OCI-LY3 (cell line): Measurements from ENCODE around the gene RAP1GAP2.

Experiments used
- H2AFZ ChIP-seq: fragments of 200-600, 300-600 bp; shearing (Covaris generic); 2 replicates; pipeline ENCODE4 v1.6.0; 2014; ENCODE audit warnings: antibody characterized with exemption, low read depth, low read length
- H3K27ac ChIP-seq: fragments of 200-600, 300-600 bp; sonication (generic); 2 replicates; pipeline ENCODE4 v1.5.1; 2014; ENCODE audit warnings: mild to moderate bottlenecking, low read length, moderate library complexity, mixed read lengths
- H3K27me3 ChIP-seq: fragments of 200-600, 300-600 bp; sonication (generic); 2 replicates; pipeline ENCODE4 v1.6.1; 2014; ENCODE audit warnings: low read depth, low read length, mixed read lengths
- H3K36me3 ChIP-seq: fragments of 200-600, 300-600 bp; sonication (generic); replicated peaks from 2 replicates; pipeline ENCODE3; 2014; ENCODE audit warnings: low read depth, low read length, mixed read lengths
- H3K4me1 ChIP-seq: fragments of 300-600, 200-600 bp; sonication (generic); 2 replicates; pipeline ENCODE4 v1.6.1; 2014; ENCODE audit warnings: low read length, mixed read lengths
- H3K4me2 ChIP-seq: fragments of 200-600, 300-600 bp; sonication (generic); 2 replicates; pipeline ENCODE4 v1.6.1; 2014; ENCODE audit warnings: low read length, mixed read lengths
- H3K4me3 ChIP-seq: fragments of 300-600, 200-600 bp; sonication (generic); 2 replicates; pipeline ENCODE4 v1.5.1; 2014; ENCODE audit warnings: antibody characterized with exemption, mild to moderate bottlenecking, low read length, moderate library complexity
- H3K79me2 ChIP-seq: fragments of 300-600, 200-600 bp; shearing (Covaris generic); 2 replicates; pipeline ENCODE4 v1.6.1; 2014; ENCODE audit warnings: mild to moderate bottlenecking, low read length, mixed read lengths
- H3K9ac ChIP-seq: fragments of 300-600, 200-600 bp; shearing (Covaris generic); 2 replicates; pipeline ENCODE4 v1.6.0; 2014; ENCODE audit warnings: mild to moderate bottlenecking, low read length, moderate library complexity
- H3K9me3 ChIP-seq: fragments of 200-600, 300-600 bp; shearing (Covaris generic); 2 replicates; pipeline ENCODE4 v1.6.1; 2014; ENCODE audit warnings: low read length, mixed read lengths; ENCODE audit not compliant: insufficient read depth
- H4K20me1 ChIP-seq: fragments of 200-600, 300-600 bp; sonication (generic); 2 replicates; pipeline ENCODE4 v1.6.1; 2016; ENCODE audit warnings: low read length, mixed read lengths; ENCODE audit not compliant: insufficient read depth
- EZH2phosphoT487 ChIP-seq: fragments of 200-600 bp; shearing (Covaris generic); IDR thresholded peaks from 2 replicates; pipeline ENCODE4 v1.6.1; 2018; ENCODE audit warnings: antibody characterized with exemption, mixed run types, low read depth
- TF ChIP-seq, protein P1 (sequence below): fragments of 200-600, 300-600 bp; sonication (generic); IDR thresholded peaks from 2 replicates; pipeline ENCODE4 v1.5.1; 2014; ENCODE audit warnings: antibody characterized with exemption, low read length, low read depth

Gene RAP1GAP2

DNA sequence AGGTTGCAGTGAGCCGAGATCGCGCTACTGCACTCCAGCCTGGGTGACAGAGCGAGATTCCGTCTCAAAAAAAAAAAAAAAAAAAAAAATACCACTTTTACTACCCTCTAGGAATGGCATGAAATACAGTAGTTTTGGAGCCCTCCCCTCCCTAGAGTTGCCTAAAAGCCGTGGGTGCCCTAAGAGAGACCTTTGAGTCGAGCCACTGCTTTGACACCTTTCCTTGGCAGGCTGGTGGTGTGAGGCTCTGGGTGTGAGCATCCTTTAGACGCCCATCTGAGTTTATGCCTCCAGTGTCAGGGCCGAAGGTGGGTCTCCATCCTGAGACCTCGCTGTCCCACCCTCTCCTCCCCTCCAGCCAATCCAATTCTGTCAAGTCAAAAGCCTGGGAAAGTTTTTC, 46.2 kb downstream of the RAP1GAP2 start:
- no peak overlapping the region for H3K4me3 ChIP-seq
- no peaks in the 10 kb centered on the region for H3K79me2 ChIP-seq
- H3K4me1 ChIP-seq: peaks cover 4% of the 10 kb centered on the region
- TF ChIP-seq EZH2phosphoT487: no peak
- TF ChIP-seq, protein P1, sequence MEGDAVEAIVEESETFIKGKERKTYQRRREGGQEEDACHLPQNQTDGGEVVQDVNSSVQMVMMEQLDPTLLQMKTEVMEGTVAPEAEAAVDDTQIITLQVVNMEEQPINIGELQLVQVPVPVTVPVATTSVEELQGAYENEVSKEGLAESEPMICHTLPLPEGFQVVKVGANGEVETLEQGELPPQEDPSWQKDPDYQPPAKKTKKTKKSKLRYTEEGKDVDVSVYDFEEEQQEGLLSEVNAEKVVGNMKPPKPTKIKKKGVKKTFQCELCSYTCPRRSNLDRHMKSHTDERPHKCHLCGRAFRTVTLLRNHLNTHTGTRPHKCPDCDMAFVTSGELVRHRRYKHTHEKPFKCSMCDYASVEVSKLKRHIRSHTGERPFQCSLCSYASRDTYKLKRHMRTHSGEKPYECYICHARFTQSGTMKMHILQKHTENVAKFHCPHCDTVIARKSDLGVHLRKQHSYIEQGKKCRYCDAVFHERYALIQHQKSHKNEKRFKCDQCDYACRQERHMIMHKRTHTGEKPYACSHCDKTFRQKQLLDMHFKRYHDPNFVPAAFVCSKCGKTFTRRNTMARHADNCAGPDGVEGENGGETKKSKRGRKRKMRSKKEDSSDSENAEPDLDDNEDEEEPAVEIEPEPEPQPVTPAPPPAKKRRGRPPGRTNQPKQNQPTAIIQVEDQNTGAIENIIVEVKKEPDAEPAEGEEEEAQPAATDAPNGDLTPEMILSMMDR: no peak
- H3K9me3 ChIP-seq: no peaks in the 10 kb centered on the region
- H3K36me3 ChIP-seq: no peaks in the 10 kb centered on the region
- no peak overlapping the region for H3K27ac ChIP-seq
- H3K4me2 ChIP-seq: no peak overlapping the region
- H3K27me3 ChIP-seq: peaks cover 28% of the 10 kb centered on the region
- H2AFZ ChIP-seq: no peak overlapping the region
- no peaks in the 10 kb centered on the region for H4K20me1 ChIP-seq
- H3K9ac ChIP-seq: no peak overlapping the region

DNA sequence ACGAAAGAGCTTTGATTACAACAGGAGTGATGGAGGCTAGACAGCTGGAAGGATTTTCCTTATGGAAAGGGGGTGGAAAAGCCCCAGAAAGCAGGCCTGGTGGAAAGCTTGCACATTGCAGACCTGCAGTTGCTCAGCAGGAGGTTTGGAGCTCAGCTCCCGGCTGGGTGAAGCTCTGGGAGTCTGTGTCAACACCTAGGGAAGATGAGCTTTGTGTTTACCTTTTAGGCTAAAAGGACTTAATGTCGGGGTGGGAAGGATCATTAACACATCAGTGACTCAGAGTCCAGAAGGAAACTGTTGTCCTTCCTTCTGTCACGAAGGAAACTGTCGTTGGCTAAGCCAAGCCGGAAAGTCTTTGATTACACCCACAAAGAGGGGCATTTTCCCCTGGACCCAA, 48.2 kb downstream of the RAP1GAP2 start:
- no peak overlapping the region for H3K27ac ChIP-seq
- H3K4me2 ChIP-seq: no peak overlapping the region
- peaks cover 14% of the 10 kb centered on the region for H3K4me1 ChIP-seq
- H3K9ac ChIP-seq: no peak overlapping the region
- TF ChIP-seq, protein P1: no peak
- TF ChIP-seq EZH2phosphoT487: no peak
- H3K27me3 ChIP-seq: peaks cover 25% of the 10 kb centered on the region
- no peaks in the 10 kb centered on the region for H3K9me3 ChIP-seq
- H3K4me3 ChIP-seq: no peak overlapping the region
- H3K79me2 ChIP-seq: no peaks in the 10 kb centered on the region
- no peaks in the 10 kb centered on the region for H3K36me3 ChIP-seq
- no peaks in the 10 kb centered on the region for H4K20me1 ChIP-seq
- no peak overlapping the region for H2AFZ ChIP-seq

DNA sequence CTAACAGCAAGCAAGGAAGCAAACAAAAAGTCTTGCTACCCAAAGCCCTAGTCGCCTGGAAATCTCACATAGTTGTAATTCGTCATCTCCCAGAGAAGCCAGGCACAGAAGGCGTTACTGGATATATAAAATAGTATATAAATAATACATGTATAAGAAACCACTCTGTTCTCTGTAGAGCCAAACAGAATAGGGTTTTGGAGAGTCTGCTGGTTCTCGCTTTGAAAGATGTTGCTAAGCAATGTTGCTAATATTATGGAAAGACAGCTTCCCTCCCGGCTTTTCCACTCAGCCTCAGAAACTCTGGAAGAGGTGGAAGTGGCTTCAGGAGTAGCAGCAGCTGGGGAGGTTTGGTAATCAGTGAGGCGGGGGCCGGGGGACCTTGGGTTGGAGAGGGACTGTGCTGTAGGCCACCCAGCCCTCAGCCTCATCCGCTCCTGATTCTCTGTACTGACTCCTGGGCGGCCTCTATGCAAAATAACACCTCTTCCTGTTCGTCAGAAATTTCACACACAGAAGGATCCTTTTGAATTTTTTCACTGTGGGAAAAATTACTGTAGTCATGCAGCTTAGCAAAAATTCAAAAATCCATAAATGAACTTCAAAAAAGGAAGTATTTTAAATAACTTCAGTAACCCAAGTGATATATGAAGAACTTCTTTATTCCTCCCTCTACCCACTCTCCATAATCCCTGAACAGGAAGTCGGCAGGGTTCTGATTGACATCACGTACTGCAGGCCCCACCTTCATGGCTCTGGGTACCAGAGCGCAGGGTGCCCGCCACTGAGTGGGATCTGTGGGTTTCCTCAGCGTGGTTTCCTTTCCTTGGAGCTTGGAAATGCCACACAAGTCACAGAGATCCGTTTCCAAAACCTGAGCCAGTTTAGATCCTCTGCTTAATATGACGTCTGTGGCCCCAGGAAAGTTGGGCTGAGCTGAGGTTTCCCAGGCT, 51.4 kb downstream of the RAP1GAP2 start:
- Histone ChIP-seq H3K4me3 (no peak overlapping the region), H3K4me1 (peaks cover 16% of the 10 kb centered on the region), H3K9me3 (no peaks in the 10 kb centered on the region), H3K4me2 (peak overlapping the region; percentile 30; the same call in 1 of the 2 replicates), H4K20me1 (no peaks in the 10 kb centered on the region), H3K27ac (no peak overlapping the region), H2AFZ (no peak overlapping the region), H3K9ac (no peak overlapping the region), H3K79me2 (no peaks in the 10 kb centered on the region), H3K27me3 (peaks cover 22% of the 10 kb centered on the region), H3K36me3 (no peaks in the 10 kb centered on the region)
- TF ChIP-seq EZH2phosphoT487: no peak
- TF ChIP-seq, protein P1: no peak

DNA sequence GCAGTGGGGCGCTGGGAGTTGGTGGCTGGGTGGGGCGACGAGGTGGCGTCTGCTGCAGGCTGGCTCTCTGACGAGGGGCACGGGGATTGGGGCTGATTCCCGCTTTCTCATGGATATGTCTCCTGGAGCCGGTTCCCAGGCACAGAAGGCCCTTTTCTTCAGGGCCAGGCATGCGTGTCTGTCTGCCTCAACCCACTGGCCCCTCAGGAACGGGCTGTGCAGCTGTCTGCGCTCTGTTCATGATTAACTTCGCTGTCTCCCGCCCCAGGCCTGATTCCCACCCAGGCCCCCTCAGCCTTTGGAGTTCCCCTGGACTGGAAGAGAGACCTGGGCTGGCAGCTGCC, 53.1 kb downstream of the RAP1GAP2 start:
- Histone ChIP-seq H4K20me1 (no peaks in the 10 kb centered on the region), H3K9ac (no peak overlapping the region), H3K27ac (no peak overlapping the region), H3K79me2 (no peaks in the 10 kb centered on the region), H3K4me1 (peaks cover 16% of the 10 kb centered on the region), H3K27me3 (peaks cover 15% of the 10 kb centered on the region), H2AFZ (no peak overlapping the region), H3K4me3 (no peak overlapping the region), H3K36me3 (no peaks in the 10 kb centered on the region), H3K9me3 (no peaks in the 10 kb centered on the region), H3K4me2 (peak overlapping the region; percentile 60; the same call in 1 of the 2 replicates)
- no peak for TF ChIP-seq EZH2phosphoT487
- TF ChIP-seq, protein P1: no peak
